ENCODE measurements around the gene CLDN3. TPM values are rescaled to one million over a fixed set of nuclear protein-coding genes. Genes with fewer than 3 reads are reported as not detected.

CLDN3 gene
- total RNA-seq, 1 experiment from 2014 or later: 16.5 TPM

GRCh38 chr7:73732397-73732796, 37.7 kb downstream of the CLDN3 start:
- Histone ChIP-seq H2BK120ac (ENCODE audit: low read depth, low read length, poor library complexity, severe bottlenecking) (no peak overlapping the region), H3K79me1 (ENCODE audit: insufficient read depth, low read depth, low read length, poor library complexity, severe bottlenecking) (no peaks in the 10 kb centered on the region), H3K56ac (ENCODE audit: insufficient read length, low read depth, low read length) (no peak overlapping the region), H4K91ac (ENCODE audit: insufficient read length, low read depth, low read length) (no peak overlapping the region), H2BK12ac (ENCODE audit: insufficient read length, low read depth, low read length) (no peak overlapping the region), H2BK15ac (ENCODE audit: low read depth, low read length) (no peak overlapping the region), H3K9me3 (ENCODE audit: control insufficient read depth, low read depth, low read length) (no peaks in the 10 kb centered on the region), H3K27ac (ENCODE audit: insufficient read length, low read depth, low read length) (no peak overlapping the region), H2BK5ac (ENCODE audit: insufficient read length, low read length) (no peak overlapping the region), H3K4me1 (ENCODE audit: insufficient read depth, low read length) (no peaks in the 10 kb centered on the region), H3K79me2 (ENCODE audit: insufficient read depth, low read length) (no peaks in the 10 kb centered on the region), H4K8ac (replicated peaks; ENCODE audit: insufficient read length, low read depth, low read length) (no peak overlapping the region), H3T11ph (ENCODE audit: low read length) (no peak overlapping the region), H3K23ac (ENCODE audit: insufficient read length, low read depth, low read length) (no peak overlapping the region), H3K14ac (ENCODE audit: insufficient read depth, low read length) (no peak overlapping the region), H2BK20ac (ENCODE audit: low read depth, low read length, poor library complexity, severe bottlenecking) (no peak overlapping the region), H3K4me2 (ENCODE audit: insufficient read depth, insufficient read length, low read length) (no peak overlapping the region), H3K27me3 (ENCODE audit: insufficient read depth, low read length) (no peaks in the 10 kb centered on the region), H2AFZ (ENCODE audit: low read length) (no peak overlapping the region), H4K20me1 (ENCODE audit: control insufficient read depth, insufficient read depth, insufficient read length) (no peaks in the 10 kb centered on the region), H3K9ac (ENCODE audit: extremely low read depth, insufficient read length, low read length) (no peak overlapping the region), H2AK5ac (ENCODE audit: insufficient read length, low read length) (no peak overlapping the region), H3K4ac (ENCODE audit: low read depth, low read length) (no peak overlapping the region), H3K18ac (ENCODE audit: insufficient read length, low read depth, low read length) (no peak overlapping the region), H4K5ac (ENCODE audit: insufficient read length, low read depth, low read length) (no peak overlapping the region), H3K23me2 (ENCODE audit: insufficient read length, low read depth, low read length, poor library complexity, severe bottlenecking) (no peaks in the 10 kb centered on the region)
- no peak for DNase-seq
- TF ChIP-seq, protein P1, sequence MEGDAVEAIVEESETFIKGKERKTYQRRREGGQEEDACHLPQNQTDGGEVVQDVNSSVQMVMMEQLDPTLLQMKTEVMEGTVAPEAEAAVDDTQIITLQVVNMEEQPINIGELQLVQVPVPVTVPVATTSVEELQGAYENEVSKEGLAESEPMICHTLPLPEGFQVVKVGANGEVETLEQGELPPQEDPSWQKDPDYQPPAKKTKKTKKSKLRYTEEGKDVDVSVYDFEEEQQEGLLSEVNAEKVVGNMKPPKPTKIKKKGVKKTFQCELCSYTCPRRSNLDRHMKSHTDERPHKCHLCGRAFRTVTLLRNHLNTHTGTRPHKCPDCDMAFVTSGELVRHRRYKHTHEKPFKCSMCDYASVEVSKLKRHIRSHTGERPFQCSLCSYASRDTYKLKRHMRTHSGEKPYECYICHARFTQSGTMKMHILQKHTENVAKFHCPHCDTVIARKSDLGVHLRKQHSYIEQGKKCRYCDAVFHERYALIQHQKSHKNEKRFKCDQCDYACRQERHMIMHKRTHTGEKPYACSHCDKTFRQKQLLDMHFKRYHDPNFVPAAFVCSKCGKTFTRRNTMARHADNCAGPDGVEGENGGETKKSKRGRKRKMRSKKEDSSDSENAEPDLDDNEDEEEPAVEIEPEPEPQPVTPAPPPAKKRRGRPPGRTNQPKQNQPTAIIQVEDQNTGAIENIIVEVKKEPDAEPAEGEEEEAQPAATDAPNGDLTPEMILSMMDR (conservative IDR thresholded peaks at IDR 0.05): no peak
- H3K36me3 Mint-ChIP-seq (ENCODE audit: insufficient read depth in 1 of 3, low read depth in 3 of 3): peaks cover 6 to 23% (median 15%) of the 10 kb centered on the region in 3 experiments; a peak in 6 of 7 replicates
- WGBS (ENCODE audit: extremely low coverage, insufficient read length, low lambda C conversion rate): no CpG with 5 or more reads among the region's 2 CpGs
- peaks cover 9 to 19% of the 10 kb centered on the region in 2 experiments for H3K4me1 Mint-ChIP-seq
- no peak overlapping the region for H3K4me3 Mint-ChIP-seq
- H3K27me3 Mint-ChIP-seq (ENCODE audit: low read depth): no peaks in the 10 kb centered on the region; the same call in none of the 2 replicates
- H3K9me3 Mint-ChIP-seq: no peaks in the 10 kb centered on the region
- no peak overlapping the region for H3K27ac Mint-ChIP-seq
